ENCODE measurements around the gene MUC5B.

MUC5B gene

GRCh38 chr11:1176224-1177019 lies 46.4 kb upstream of the MUC5B start:
- Histone ChIP-seq H3K9me3 (ENCODE audit: low read length) (no peaks in the 10 kb centered on the region), H3K36me3 (ENCODE audit: insufficient read depth, low read length) (no peaks in the 10 kb centered on the region), H3F3A (ENCODE audit: insufficient read depth, low read length) (no peaks in the 10 kb centered on the region), H4K20me1 (ENCODE audit: insufficient read depth, low read length) (no peaks in the 10 kb centered on the region), H3K9me2 (ENCODE audit: low read depth, low read length) (no peaks in the 10 kb centered on the region), H2AFZ (ENCODE audit: low read length) (no peak overlapping the region), H3K4me3 (ENCODE audit: low read depth, low read length, poor library complexity, severe bottlenecking) (no peak overlapping the region), H3K4me2 (ENCODE audit: low read length) (no peak overlapping the region), H3K9ac (ENCODE audit: low read length) (no peak overlapping the region), H3K79me2 (ENCODE audit: insufficient read depth, low read length) (no peaks in the 10 kb centered on the region), H3K4me1 (ENCODE audit: insufficient read depth, low read length, severe bottlenecking) (no peaks in the 10 kb centered on the region), H3K27me3 (ENCODE audit: insufficient read depth, low read length) (no peaks in the 10 kb centered on the region), H3K27ac (ENCODE audit: low read depth, low read length, poor library complexity, severe bottlenecking) (no peak overlapping the region)
- TF ChIP-seq CTCF (IDR thresholded peaks at IDR 0.05; ENCODE audit: low read length) (no peak), EZH2 (IDR thresholded peaks at IDR 0.05; ENCODE audit: borderline replicate concordance, low read length) (no peak)

- Histone ChIP-seq H2AFZ (ENCODE audit: low read length) (no peak overlapping the region), H3F3A (ENCODE audit: insufficient read depth, low read length) (no peaks in the 10 kb centered on the region), H4K20me1 (ENCODE audit: insufficient read depth, low read length) (no peaks in the 10 kb centered on the region), H3K9me2 (ENCODE audit: low read depth, low read length) (no peaks in the 10 kb centered on the region), H3K9me3 (ENCODE audit: low read length) (no peaks in the 10 kb centered on the region), H3K79me2 (ENCODE audit: insufficient read depth, low read length) (no peaks in the 10 kb centered on the region), H3K36me3 (ENCODE audit: insufficient read depth, low read length) (no peaks in the 10 kb centered on the region), H3K4me1 (ENCODE audit: insufficient read depth, low read length, severe bottlenecking) (no peaks in the 10 kb centered on the region), H3K9ac (ENCODE audit: low read length) (no peak overlapping the region), H3K27me3 (ENCODE audit: insufficient read depth, low read length) (no peaks in the 10 kb centered on the region), H3K4me3 (ENCODE audit: low read depth, low read length, poor library complexity, severe bottlenecking) (no peak overlapping the region), H3K27ac (ENCODE audit: low read depth, low read length, poor library complexity, severe bottlenecking) (no peak overlapping the region), H3K4me2 (ENCODE audit: low read length) (no peak overlapping the region)
- TF ChIP-seq EZH2 (IDR thresholded peaks at IDR 0.05; ENCODE audit: borderline replicate concordance, low read length) (no peak), CTCF (IDR thresholded peaks at IDR 0.05; ENCODE audit: low read length) (no peak)
Measured at GRCh38 chr11:1177020-1177770, 45.7 kb upstream of the MUC5B start.

GRCh38 chr11:1177771-1178090 lies 45.1 kb upstream of the MUC5B start:
- no peaks in the 10 kb centered on the region for H3F3A ChIP-seq (ENCODE audit: insufficient read depth, low read length)
- H2AFZ ChIP-seq (ENCODE audit: low read length), result no peak overlapping the region
- H3K9me2 ChIP-seq (ENCODE audit: low read depth, low read length), result no peaks in the 10 kb centered on the region
- H3K36me3 ChIP-seq (ENCODE audit: insufficient read depth, low read length), result no peaks in the 10 kb centered on the region
- no peak overlapping the region for H3K4me2 ChIP-seq (ENCODE audit: low read length)
- H3K27ac ChIP-seq (ENCODE audit: low read depth, low read length, poor library complexity, severe bottlenecking), result no peak overlapping the region
- TF ChIP-seq CTCF (IDR thresholded peaks at IDR 0.05; ENCODE audit: low read length) (no peak), EZH2 (IDR thresholded peaks at IDR 0.05; ENCODE audit: borderline replicate concordance, low read length) (no peak)
- H3K4me1 ChIP-seq (ENCODE audit: insufficient read depth, low read length, severe bottlenecking), result no peaks in the 10 kb centered on the region
- H3K79me2 ChIP-seq (ENCODE audit: insufficient read depth, low read length), result no peaks in the 10 kb centered on the region
- H3K27me3 ChIP-seq (ENCODE audit: insufficient read depth, low read length), result no peaks in the 10 kb centered on the region
- H3K4me3 ChIP-seq (ENCODE audit: low read depth, low read length, poor library complexity, severe bottlenecking), result no peak overlapping the region
- no peaks in the 10 kb centered on the region for H4K20me1 ChIP-seq (ENCODE audit: insufficient read depth, low read length)
- no peak overlapping the region for H3K9ac ChIP-seq (ENCODE audit: low read length)
- H3K9me3 ChIP-seq (ENCODE audit: low read length), result no peaks in the 10 kb centered on the region

Measured in OCI-LY1 (cell line).